ENCODE results near the gene EOMES. TPM values are rescaled to one million over a fixed set of nuclear protein-coding genes. Genes with fewer than 3 reads are reported as not detected.
A peak's percentile ranks its signal among the peaks of the same experiment; 100 is the strongest.

EOMES gene
- total and polyA plus RNA-seq, 2 donors (not counting 1 experiment from before 2014, with no cell fraction given), result under 0.01 to 0.01 TPM

DNA sequence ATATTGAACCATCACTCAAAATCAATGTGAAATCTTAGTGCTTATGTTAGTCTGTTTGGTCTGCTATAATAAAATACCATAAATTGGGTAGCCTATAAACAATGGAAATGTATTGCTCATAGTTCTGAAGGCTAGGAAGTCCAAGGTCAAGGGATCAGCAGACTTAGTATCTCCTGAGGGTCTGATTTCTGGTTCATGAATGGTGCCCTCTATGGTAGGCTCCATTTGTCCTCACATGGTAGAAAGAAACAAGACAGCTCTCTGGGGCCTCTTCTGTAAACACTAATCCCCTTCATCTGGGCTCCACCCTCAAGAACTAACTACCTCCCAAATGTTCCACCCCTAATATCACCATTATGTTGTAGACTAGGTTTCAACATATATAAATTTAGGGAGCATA, 15.0 kb upstream of the EOMES start:
- H3K9me3 ChIP-seq (ENCODE audit: control insufficient read depth, insufficient read depth, low read depth, low read length), result no peaks in the 10 kb centered on the region
- no peak overlapping the region for H3K4me3 ChIP-seq (replicated peaks in 1 of 4; ENCODE audit: control extremely low read depth in 1 of 4, insufficient read depth in 1 of 4, low read depth in 3 of 4, low read length in 4 of 4)
- no peaks in the 10 kb centered on the region for H3K79me2 ChIP-seq (ENCODE audit: control insufficient read depth, insufficient read depth, low read length)
- no peak for DNase-seq (ENCODE audit: low read depth in 2 of 2)
- no peaks in the 10 kb centered on the region for H3K36me3 ChIP-seq (ENCODE audit: control insufficient read depth, insufficient read depth, low read length)
- TF ChIP-seq EZH2 (IDR thresholded peaks at IDR 0.05; ENCODE audit: low read length, missing control alignments), result no peak
- TF ChIP-seq, protein P1, sequence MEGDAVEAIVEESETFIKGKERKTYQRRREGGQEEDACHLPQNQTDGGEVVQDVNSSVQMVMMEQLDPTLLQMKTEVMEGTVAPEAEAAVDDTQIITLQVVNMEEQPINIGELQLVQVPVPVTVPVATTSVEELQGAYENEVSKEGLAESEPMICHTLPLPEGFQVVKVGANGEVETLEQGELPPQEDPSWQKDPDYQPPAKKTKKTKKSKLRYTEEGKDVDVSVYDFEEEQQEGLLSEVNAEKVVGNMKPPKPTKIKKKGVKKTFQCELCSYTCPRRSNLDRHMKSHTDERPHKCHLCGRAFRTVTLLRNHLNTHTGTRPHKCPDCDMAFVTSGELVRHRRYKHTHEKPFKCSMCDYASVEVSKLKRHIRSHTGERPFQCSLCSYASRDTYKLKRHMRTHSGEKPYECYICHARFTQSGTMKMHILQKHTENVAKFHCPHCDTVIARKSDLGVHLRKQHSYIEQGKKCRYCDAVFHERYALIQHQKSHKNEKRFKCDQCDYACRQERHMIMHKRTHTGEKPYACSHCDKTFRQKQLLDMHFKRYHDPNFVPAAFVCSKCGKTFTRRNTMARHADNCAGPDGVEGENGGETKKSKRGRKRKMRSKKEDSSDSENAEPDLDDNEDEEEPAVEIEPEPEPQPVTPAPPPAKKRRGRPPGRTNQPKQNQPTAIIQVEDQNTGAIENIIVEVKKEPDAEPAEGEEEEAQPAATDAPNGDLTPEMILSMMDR (conservative IDR thresholded peaks at IDR 0.05 in 1 of 2, IDR thresholded peaks at IDR 0.05 in 1 of 2; ENCODE audit: low read depth in 1 of 2, low read length in 2 of 2), result no peak
- H3K27me3 ChIP-seq (ENCODE audit: control insufficient read depth, insufficient read depth, low read length), result no peaks in the 10 kb centered on the region
- H3K4me2 ChIP-seq (ENCODE audit: extremely low read depth, insufficient read depth, low read length), result no peak overlapping the region
- H2AFZ ChIP-seq (ENCODE audit: low read length), result no peak overlapping the region
- H3K27ac ChIP-seq (ENCODE audit: insufficient read depth, low read length), result no peak overlapping the region
- no peaks in the 10 kb centered on the region for H4K20me1 ChIP-seq (ENCODE audit: control insufficient read depth, extremely low read depth, insufficient read depth, low read length)
- no peak overlapping the region for H3K9ac ChIP-seq (ENCODE audit: insufficient read depth, low read length)
- no peaks in the 10 kb centered on the region for H3K4me1 ChIP-seq (ENCODE audit: control insufficient read depth, extremely low read depth, insufficient read depth, low read length)

DNA sequence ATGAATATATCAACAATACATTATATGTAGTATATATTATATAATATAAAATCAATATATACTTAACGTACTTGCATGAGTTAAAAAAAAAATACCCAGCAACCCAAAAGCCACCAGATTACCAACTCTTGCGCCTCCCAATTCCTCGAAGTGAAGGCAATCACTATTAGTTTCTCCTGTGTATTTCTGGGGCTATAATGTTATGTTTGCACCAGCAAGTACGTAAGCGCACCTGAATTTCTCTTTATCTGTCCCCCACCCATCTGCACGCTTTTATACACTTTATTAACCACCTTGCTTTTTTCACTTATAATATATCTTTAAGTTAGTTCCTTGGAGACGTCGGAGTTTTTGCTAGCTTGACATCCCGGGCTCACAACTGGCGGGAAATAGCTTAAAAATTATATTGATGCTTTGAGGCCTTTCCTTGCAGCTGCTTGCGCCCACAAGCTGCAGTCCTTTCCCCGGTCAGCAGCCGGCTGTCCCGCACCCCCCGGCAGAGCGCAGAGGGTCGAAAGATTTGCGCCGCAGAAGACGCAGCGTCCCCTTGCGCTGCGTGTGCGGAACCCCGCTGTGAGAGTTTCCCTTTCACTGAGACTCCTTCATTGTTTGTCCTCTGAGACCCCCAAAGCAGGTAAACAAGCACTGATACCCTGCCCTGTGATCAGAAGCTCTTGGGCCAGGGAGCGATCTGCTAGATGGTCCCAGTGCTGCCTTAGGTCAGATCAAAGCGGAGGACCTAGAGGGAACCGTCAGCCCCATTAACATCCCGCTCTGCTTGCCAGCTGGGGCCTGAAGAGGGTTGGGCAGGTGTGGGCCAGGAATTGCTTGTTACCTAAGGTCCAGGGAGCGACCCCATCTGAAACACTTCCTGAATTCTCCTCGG, 8.9 kb upstream of the EOMES start:
- Histone ChIP-seq H2AFZ (ENCODE audit: low read length) (no peak overlapping the region), H3K36me3 (ENCODE audit: control insufficient read depth, insufficient read depth, low read length) (no peaks in the 10 kb centered on the region), H3K4me2 (ENCODE audit: extremely low read depth, insufficient read depth, low read length) (peak overlapping the region; percentile 21), H3K4me3 (replicated peaks in 1 of 4; ENCODE audit: control extremely low read depth in 1 of 4, insufficient read depth in 1 of 4, low read depth in 3 of 4, low read length in 4 of 4) (no peak overlapping the region), H3K9me3 (ENCODE audit: control insufficient read depth, insufficient read depth, low read depth, low read length) (no peaks in the 10 kb centered on the region), H3K27ac (ENCODE audit: insufficient read depth, low read length) (no peak overlapping the region), H3K27me3 (ENCODE audit: control insufficient read depth, insufficient read depth, low read length) (peaks cover 52% of the 10 kb centered on the region), H3K9ac (ENCODE audit: insufficient read depth, low read length) (no peak overlapping the region), H3K4me1 (ENCODE audit: control insufficient read depth, extremely low read depth, insufficient read depth, low read length) (no peaks in the 10 kb centered on the region), H4K20me1 (ENCODE audit: control insufficient read depth, extremely low read depth, insufficient read depth, low read length) (no peaks in the 10 kb centered on the region), H3K79me2 (ENCODE audit: control insufficient read depth, insufficient read depth, low read length) (no peaks in the 10 kb centered on the region)
- DNase-seq (ENCODE audit: low read depth in 2 of 2), result no peak
- TF ChIP-seq, protein P1 (conservative IDR thresholded peaks at IDR 0.05 in 1 of 2, IDR thresholded peaks at IDR 0.05 in 1 of 2; ENCODE audit: low read depth in 1 of 2, low read length in 2 of 2), result no peak
- peak; percentile 87 for TF ChIP-seq EZH2 (IDR thresholded peaks at IDR 0.05; ENCODE audit: low read length, missing control alignments)

DNA sequence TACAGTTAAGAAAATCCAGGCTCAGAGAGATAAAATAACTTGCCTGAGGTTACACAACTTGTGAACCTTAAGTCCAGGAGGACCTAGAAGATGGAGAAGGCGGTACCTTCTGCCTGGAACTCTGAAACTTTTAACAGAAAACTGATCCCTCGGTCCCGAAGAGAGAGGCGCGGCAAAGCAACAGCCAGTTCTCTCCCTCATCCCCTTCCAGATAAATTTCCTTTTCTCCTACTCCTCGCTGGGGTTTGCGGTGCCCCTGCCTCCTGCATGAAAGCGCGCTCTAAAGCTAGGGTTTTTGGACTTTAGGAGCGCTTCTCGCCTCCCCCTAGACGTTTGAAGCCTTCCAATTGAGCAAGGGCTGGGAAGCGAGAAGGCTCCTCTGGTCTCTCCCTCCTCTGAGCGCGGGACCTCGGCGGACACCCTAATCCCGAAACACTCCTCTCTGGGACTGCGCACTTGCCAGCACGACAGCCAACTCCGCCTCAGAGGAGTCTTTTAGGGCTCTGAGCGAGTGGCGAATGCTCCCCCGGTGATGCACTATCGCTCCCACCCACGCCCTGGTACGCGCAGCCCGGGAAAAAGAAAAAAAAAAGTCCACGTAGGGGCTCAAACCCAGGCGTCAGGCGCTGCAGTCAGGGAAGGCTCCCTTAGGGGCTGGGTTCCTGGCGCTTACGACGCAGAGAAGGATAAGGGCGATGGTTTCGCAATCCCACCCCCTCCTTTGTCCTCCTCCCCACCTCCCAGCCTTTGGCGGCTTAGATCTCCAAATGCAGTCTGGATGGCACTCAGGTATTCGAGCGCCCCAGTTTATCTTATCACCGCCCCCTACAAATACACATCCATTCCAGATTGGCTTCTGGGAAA, 7.9 kb upstream of the EOMES start:
- no peak overlapping the region for H3K9ac ChIP-seq (ENCODE audit: insufficient read depth, low read length)
- H3K4me1 ChIP-seq (ENCODE audit: control insufficient read depth, extremely low read depth, insufficient read depth, low read length), result no peaks in the 10 kb centered on the region
- H3K27me3 ChIP-seq (ENCODE audit: control insufficient read depth, insufficient read depth, low read length), result peaks cover 60% of the 10 kb centered on the region
- H3K79me2 ChIP-seq (ENCODE audit: control insufficient read depth, insufficient read depth, low read length), result no peaks in the 10 kb centered on the region
- H3K27ac ChIP-seq (ENCODE audit: insufficient read depth, low read length), result no peak overlapping the region
- H3K4me2 ChIP-seq (ENCODE audit: extremely low read depth, insufficient read depth, low read length), result peak overlapping the region; percentile 62
- no peaks in the 10 kb centered on the region for H4K20me1 ChIP-seq (ENCODE audit: control insufficient read depth, extremely low read depth, insufficient read depth, low read length)
- H3K9me3 ChIP-seq (ENCODE audit: control insufficient read depth, insufficient read depth, low read depth, low read length), result no peaks in the 10 kb centered on the region
- no peak for DNase-seq (ENCODE audit: low read depth in 2 of 2)
- peak overlapping the region in 2 of 4 experiments; percentile 6 to 25 for H3K4me3 ChIP-seq (replicated peaks in 1 of 4; ENCODE audit: control extremely low read depth in 1 of 4, insufficient read depth in 1 of 4, low read depth in 3 of 4, low read length in 4 of 4)
- H3K36me3 ChIP-seq (ENCODE audit: control insufficient read depth, insufficient read depth, low read length), result no peaks in the 10 kb centered on the region
- H2AFZ ChIP-seq (ENCODE audit: low read length), result no peak overlapping the region
- peak; percentile 28 for TF ChIP-seq EZH2 (IDR thresholded peaks at IDR 0.05; ENCODE audit: low read length, missing control alignments)
- TF ChIP-seq, protein P1 (conservative IDR thresholded peaks at IDR 0.05 in 1 of 2, IDR thresholded peaks at IDR 0.05 in 1 of 2; ENCODE audit: low read depth in 1 of 2, low read length in 2 of 2), result no peak

All from fibroblast of lung (primary cell).